ENCODE measurements around the gene OR7A10.

DNA sequence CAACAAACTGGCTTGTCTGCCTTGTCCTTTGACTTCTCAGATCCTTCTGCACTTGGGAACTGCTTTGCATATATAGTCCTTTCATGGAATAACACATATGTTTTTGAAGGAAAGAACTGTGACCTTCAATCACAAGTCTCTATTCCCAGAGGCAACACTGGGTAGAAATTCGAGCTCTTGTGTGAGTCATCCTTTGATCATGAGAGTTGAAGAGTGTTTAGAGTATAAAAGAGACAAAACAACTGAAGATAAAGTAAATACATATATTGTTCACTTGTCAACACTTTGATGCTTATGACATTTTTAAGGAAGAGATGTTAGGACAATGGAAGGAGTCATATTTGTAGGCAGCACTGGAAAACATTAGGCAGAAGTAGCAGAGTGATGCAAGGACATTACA, 8.5 kb downstream of the OR7A10 start:
- TF ChIP-seq, protein P1, sequence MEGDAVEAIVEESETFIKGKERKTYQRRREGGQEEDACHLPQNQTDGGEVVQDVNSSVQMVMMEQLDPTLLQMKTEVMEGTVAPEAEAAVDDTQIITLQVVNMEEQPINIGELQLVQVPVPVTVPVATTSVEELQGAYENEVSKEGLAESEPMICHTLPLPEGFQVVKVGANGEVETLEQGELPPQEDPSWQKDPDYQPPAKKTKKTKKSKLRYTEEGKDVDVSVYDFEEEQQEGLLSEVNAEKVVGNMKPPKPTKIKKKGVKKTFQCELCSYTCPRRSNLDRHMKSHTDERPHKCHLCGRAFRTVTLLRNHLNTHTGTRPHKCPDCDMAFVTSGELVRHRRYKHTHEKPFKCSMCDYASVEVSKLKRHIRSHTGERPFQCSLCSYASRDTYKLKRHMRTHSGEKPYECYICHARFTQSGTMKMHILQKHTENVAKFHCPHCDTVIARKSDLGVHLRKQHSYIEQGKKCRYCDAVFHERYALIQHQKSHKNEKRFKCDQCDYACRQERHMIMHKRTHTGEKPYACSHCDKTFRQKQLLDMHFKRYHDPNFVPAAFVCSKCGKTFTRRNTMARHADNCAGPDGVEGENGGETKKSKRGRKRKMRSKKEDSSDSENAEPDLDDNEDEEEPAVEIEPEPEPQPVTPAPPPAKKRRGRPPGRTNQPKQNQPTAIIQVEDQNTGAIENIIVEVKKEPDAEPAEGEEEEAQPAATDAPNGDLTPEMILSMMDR (IDR thresholded peaks at IDR 0.05; ENCODE audit: poor library complexity, severe bottlenecking) = no peak
- TF ChIP-seq EZH2 (IDR thresholded peaks at IDR 0.05; ENCODE audit: borderline replicate concordance, insufficient read depth, low read length, poor library complexity, severe bottlenecking) (no peak), RAD21 (conservative IDR thresholded peaks at IDR 0.05) (no peak), MXI1 (conservative IDR thresholded peaks at IDR 0.05; ENCODE audit: poor library complexity, severe bottlenecking) (no peak), POLR2AphosphoS5 (IDR thresholded peaks at IDR 0.05) (no peak), EP300 (conservative IDR thresholded peaks at IDR 0.05; ENCODE audit: poor library complexity, severe bottlenecking) (no peak)

Data from neural cell (in vitro differentiated cells).